GM04503 (cell line): ENCODE data around the gene NCBP2L.

Source experiments
- DNase-seq: peaks from one replicate; pipeline ENCODE4 v3.0.0-alpha.2; 2012; ENCODE audit warnings: low read depth

The NCBP2L gene

DNA sequence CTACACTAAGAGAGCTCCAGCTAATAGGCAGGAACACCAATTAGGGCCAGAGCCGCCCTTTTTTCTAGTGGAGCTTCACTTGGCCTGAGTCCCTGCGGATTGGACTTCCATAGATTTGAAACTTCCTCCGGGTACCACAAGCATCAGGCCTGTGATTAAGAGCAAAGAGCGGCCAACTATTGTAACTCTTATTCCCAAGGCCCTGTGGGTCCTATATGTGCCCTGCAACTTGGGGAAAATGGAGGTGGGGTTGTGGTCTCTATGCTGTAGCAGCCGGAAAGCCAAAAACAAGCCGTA is at the start of gene NCBP2L:
NCBP2L (plus strand) TSS at position 198 of the 297 bp plus-strand sequence. CDS start 16,488 bp downstream, outside the sequence.
- DNase-seq: no peak

DNA sequence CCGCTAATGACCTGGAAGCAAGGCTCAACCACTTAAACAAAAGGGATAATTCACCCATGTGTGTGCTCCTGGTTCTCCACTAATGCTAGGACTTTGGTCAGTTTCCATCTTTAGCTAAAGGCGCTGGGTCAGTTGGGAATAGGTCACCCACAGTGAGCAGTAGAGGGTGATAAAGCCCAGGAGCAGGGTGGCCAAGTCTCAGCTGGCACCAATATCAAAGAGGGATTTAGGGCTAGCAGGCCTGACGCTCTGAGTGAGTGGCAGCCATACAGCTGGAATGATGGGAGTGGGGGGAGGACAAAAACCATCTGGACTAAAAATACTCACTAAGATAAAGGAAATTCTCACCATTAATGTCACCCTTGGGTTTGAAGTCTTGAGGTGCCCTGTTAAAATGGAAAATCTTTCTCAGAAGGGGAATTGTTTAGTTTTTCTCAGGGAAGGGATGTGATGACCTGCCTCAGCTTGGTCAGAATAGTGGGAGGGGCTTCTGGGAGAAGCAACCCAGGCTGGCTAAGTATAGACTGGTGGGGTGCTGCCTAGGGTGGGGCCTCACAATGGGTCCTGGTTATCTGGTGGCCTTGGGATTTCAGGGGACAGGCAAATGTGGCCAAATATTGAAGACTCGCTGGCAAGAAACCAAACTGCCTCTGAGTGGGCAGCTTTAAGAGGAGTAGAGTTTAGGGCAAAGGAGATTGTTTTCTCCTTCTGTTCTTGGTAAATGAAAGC is 49.0 kb upstream of the NCBP2L start:
- DNase-seq: no peak

DNA sequence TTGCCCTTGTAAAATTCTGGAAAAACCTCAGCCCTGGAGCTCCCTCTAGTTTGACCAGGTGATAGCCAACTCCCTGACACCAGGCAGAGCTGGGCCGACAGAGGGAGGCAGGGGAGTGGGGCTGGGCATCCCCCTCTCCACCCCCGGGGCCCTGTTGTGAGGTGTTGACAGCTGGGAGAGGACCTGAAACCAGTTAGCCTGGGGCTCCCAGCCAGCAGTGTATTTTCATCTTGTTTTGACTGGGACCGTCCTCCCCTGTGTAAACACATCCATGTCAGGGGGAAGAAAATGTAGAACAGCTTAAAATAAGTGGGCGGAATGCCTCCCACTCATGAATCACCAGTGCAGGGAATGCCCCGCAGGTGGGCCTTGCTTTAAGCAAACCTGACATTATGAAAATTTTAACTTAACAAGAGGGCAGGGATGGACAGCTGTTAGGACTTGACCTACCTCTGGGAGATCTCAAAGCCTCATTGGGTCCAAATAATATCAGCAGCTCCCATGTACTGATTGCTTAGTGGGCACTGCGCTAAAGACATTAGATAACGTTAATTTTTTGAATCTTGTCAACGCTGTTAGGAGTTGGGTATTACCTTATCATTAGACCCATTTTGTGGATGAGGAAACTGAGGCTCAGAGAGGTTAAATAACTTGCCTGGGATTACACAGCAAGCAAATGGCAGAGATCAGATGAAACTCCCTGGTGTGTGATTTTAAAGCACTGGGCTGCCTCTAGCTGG is 47.8 kb upstream of the NCBP2L start:
- DNase-seq: no peak

DNA sequence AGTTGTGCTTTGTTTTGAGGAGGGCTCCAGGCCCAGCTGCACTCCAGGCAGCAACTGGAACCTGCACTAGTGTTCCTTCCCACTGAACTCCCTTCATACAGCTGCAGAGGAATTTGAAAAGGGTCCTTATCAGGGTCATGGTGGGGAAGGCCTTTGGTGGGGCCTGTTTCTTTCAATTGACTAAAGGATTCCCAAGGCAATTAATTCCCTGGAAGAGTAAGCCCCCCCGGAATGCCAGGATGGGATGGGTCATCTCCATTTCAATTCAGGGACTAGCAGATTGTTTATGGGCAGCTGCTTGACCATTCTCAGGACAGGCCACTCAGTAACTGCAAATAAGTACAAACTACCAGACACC is 47.3 kb upstream of the NCBP2L start:
- no peak for DNase-seq

DNA sequence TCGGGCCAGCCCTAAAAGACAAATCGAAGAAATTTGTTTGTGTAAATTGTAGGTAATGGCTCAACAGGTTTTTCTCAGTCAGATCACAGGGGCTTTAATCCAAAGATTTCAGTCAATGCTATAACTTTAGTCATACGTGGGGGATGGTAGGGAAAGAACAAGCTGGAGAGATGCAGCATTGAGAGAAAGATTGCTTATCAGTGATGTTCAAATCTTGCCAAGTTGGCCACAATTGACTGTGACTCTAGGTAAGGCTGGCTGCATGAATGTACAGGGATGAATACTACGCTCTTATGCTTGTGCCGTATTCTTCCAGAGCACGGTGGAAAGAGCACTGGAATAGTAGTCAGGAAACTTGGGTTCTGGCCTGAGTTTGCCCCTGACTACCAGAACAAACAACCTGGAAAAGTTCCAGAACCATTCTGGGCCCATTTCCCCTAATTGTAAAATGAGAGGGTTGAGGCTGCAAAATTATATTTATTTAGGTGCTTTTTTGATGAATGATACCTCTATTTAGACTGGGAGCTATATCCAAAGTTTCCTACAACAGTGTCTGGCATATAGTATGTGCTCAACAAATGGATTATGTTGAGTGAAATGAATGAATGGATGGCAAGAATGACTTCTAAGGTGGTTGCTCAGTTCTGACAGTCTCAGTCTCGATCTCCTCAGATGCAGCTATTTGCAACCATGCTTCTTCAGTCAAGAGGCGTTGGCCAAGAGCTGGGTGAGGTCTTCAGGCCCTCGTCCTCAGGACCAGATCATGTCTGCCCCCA is 46.4 kb upstream of the NCBP2L start:
- DNase-seq: no peak

DNA sequence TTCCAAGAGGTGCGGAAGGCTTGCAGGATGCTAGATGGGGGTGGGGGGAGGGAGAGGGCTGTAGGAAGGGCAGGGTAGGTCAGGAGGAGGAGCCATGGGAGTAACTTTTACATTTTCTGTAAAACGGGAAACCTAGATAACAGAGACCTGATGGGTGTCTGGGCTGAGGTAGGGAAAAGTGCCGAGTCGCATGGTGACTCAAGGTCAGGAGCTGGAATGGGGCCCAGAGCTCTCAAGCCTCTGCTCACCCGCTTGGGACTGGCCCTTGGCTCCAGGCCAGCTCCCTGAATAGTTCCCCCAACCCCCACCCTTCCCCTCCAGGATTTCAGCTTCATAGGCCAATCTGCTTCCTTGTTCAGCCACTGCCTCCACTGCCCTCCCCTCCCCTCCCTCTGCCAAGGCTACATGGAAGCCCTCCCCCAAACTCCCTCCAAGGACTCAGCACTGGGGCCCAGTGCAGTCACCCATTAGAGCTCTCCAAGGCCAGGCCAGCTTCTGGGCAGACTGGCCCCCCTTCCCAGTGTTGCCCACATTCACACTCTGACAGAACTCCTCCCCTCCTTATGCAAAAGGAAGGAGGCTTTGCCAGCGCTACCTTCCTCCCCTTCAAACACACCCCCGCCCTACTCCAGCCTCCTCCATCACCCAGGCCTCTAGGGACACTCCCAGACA is 45.6 kb upstream of the NCBP2L start:
- DNase-seq: no peak

DNA sequence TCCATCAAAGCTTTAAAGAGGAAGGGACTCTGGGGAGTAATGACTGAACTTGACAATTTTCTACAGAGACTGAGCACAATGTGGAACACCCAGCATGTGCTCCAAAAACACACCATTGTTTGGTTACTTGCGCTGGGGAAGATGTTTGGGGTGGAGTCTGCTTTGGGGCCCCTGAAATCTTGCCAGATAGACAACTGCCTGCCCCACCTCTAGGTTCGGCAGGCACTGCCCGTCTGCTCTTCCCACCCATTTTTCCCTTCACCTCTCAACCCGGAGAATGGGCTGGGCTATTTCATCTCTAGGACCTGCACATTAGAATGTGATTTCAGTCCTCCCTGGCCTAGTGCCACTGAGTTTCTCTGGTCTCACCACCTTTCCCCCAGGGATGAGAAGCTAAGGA is 43.8 kb upstream of the NCBP2L start:
- no peak for DNase-seq

DNA sequence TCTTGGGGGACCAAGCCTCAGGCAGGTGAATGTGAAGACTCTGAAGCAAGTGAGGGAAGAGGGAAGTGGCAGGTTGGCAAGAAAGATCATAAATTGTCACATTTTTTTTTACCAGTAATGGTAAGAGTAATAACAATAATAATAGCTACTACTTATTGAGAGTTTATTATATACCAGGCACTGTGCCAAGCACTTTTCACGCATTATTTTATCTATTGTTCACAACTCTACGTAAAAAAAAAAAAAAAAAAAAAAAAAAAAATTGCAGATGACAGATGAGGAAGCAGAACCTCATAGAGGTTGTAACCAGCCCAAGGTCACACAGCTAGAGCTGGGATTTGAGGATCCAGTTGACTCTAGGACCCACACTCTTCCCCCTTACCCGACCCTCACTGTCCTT is 42.9 kb upstream of the NCBP2L start:
- DNase-seq: no peak

DNA sequence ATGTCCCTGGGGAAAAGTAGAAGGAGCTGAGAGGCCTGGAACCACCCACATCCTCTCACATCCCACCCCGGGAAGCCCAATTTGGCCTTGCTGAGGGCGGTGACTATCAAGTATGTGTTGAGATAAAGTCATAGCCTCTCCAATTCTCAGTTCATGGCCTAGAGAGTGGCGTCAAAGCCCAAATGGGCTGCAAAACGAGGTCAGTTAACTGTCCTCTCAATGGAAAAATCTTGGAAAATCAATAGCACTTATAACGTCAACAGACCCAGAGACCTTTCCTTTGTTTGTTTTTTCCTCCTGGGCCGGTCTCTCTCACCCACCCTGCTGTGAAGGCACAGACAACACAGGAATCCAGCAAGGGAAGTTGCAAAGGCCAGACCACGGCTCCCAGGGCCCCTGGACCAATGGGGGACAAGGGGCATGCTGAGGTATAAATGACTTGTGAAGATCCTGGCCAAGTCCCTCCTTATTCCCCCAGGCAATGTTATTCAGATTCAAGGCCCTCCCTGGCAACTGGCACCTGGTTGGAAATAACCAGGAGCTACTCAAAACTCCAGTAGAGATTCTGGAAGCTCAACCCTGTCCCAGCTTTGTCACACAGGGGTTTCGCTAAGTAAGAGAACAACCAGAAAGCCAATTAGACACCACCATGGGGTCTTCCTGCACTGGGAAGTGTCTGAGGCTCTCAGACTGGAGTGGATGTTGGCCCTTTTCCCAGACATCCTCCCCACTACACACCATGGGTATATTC is 40.6 kb upstream of the NCBP2L start:
- DNase-seq: no peak

DNA sequence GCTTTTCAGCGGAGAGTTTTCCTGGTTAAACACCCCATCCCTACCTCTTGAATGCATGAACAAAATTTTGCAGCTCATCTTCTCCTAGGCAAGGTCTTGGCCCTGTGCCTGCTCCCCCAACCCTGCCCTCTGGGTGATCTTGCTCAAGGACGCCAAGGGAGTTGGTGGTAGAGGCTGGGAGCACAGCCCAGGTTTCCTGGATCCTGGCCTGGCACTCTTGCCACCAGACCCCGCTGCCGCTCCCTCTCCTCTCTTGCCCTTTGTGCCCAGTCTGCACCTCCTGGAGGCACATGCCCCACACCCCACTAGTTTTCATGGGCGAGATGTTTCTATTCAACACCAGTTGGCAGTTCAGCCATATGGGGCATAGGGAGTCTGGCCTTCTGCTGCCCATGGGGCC is 39.3 kb upstream of the NCBP2L start:
- DNase-seq: no peak

DNA sequence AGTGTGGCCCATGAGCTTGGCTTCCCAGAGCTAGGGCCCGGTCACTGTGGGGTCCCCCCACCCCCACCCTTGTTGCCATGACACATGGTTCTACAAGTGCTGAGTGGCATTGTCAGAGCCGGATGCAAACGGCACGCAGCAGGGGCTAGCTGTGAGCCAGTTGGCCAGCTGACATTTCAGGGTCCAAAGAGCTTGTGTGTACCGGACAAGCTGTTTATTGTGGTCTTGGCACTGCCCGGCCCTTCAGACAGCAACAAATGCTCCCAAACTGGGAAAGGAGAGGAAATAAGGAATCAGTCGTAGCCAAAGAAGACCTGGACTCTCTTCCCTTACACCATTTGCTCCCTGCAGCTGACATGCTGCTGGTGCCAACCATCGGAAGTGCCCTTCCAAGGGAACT is 38.8 kb upstream of the NCBP2L start:
- DNase-seq: no peak

DNA sequence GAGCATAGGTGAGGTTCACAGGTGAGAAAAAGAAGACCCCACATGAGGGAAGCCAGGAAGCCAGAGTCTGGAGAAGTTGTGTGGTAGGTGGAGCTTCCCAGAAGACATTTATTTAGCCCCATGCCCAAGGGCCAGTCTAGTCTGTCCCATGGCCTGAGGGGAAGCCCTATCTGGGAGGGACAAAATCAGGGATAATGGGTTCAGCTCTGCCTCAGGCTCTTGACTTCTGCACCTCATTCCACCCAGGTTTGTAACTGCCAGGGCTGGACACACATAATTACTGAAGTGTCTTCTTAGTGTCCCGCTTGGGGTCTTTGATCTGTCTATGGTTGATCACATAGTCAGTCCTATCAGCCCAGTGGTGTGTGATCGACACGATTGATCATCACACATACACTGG is 38.0 kb upstream of the NCBP2L start:
- DNase-seq: no peak

DNA sequence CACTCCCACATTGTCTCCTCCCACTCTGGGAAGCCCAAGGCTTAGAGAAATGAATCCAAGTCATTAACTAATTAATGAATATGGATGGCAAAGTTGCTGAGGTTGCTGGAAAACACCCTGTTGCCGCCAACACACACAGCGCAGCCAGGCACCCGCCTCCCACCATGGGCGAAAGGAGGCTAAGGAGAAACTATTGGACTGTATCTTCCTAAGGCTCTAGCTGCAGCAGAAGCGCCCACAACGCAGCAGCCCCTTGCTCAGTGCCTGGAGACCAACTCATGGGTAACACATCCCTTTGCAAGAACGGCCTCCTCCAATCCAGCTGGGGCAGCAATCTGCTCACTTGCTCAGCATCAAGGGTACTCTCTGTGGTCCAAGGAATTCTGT is 36.1 kb upstream of the NCBP2L start:
- no peak for DNase-seq

DNA sequence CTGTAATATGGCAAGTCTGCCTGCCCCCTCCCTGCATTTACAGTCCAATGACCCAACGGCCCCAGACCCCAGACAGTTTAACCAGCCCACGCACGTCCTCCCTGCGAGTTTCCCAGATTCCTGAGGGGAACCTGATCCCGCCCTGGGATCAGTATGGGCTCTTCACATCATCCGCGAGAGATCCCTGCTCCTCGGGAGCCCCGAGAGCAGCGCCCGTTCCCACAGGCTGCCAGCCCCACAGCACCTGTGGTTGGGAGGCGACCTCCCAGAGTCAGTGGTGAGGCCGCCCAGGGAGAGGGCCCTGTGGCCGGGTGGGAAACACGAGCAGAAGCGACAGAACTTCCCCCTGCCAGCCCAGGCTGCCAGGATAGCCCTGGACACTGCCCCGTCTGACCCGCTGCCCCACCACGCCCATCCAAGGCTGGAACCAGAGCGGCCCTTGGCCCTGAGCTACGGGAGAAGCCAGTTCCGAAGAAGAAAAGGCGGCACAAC is 34.8 kb upstream of the NCBP2L start:
- no peak for DNase-seq

DNA sequence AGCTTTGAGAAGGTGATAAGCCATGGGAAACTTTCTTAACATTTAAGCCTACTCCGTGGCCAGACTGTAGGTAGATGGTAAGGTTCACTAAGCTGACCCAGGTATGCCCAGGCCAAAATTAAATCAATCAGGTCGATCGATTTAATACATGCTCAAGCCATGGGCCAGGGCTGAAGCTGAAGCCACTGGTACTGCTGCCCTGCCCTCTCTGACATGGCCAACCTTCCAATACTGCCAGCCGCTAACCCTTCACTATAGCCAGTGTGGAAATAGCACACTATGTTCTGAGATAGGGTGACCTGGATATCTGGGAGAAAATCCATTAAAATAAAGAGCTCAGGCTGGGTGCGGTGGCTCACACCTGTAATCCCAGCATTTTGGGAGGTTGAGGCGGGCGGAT is 33.5 kb upstream of the NCBP2L start:
- no peak for DNase-seq

DNA sequence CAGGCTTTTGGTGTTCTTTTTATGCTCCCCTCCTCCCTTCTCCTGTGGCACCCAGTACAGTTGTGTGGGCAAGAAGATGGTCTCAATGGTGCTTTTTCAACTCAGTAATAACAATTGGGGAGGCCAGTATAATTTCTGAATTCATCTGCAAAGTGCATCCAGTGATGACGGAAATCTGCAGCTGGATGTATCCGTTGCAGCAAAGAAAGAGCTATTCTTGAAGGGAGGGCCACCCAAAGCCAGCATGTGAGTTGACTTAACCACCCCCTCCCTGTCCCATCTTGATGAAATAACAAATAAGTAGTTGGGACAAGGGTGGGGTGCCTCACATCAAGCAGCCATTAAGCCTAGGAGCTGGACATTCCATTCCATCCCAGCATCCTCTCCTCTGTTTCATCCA is 32.7 kb upstream of the NCBP2L start:
- no peak for DNase-seq

DNA sequence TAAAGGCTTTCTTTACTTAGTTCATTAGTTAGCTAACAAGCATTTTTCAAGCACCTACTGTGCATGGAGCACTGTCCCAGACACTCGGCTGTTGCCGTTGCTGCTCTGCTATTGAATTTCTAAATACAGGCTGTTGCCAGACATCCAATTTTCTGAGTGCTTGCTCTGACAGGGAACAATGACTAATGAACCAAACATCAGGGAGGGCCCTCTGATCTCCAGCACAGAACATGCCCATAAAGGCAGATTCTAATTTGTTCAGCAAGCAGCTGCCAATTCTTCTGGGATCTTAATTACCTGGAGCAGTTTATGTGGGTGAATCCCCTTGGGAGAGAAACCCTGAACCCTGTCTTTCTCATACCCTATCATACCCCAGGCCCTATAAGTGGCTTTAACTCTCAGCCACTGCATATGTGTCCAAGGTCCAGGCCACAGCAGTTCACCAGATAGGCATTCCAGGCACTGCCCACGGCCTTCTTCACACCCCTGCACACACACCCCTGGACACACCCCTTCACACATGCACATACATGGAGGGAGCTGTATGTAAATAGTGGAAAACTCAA is 29.9 kb upstream of the NCBP2L start:
- no peak for DNase-seq

DNA sequence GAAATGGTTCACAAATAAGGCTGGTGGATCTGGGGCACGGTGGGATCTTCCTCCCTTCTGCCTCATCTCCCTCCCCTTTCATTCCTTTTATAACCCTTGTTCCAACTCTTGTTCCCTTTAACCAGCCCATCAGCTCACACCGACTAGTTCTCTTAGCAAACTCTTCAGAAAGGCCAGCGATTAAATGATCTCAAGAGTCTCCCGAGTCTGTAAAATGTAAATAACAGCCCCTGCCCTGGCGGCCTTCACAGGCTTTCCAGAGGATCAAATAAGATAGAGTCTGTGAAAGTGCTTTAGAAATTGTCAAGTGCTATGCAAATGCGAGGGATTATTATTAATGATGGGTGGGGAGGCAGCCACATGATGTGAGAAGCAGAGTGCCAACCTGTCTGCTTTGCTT is 29.0 kb upstream of the NCBP2L start:
- DNase-seq: no peak

DNA sequence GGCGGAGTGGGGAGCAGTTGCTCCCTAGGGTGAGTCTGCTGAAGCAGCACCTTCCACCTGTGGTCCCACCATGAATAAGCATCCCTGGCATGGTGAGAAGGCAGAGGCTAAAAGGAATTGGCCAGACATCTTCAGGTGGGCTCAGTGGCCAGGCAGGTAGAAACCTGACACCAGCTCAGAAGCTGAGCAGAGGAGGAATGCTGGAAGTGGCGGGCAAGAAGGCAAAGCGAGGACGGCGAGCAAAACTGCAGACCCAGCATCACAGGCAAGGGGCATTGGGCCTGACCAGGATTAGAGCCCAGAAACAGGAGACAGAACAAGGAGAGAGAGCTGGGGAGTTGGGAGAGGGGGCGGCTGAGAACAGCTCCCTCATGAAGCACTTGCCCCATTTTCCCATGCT is 27.3 kb upstream of the NCBP2L start:
- no peak for DNase-seq

DNA sequence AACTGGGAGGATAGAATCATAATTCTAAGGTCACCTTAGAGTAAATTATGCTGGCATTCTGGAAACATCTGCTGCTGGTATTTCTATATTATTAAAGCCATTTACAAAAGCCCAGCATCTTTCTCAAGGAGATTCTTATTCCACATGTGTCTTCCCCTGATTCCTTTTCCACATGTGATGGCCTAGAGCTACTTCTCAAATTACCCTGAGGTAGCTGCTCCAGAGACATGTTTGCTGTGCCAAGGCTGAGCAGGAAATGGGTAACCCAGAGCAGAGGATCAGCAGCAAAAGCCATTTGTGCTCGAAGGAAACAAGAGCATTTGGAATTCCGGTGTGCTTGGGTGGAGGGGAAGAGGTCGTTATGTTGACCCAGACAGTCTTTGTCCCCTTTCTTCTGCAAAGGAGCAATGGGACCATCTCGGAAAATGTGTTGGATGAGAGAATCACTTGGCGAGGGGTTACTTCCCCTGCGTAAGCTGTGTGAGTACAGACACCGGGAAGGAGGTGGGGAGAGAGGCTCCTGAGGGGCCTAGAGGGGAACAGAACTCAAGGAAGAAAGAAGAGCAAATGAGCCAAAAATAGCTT is 26.6 kb upstream of the NCBP2L start:
- DNase-seq: no peak

DNA sequence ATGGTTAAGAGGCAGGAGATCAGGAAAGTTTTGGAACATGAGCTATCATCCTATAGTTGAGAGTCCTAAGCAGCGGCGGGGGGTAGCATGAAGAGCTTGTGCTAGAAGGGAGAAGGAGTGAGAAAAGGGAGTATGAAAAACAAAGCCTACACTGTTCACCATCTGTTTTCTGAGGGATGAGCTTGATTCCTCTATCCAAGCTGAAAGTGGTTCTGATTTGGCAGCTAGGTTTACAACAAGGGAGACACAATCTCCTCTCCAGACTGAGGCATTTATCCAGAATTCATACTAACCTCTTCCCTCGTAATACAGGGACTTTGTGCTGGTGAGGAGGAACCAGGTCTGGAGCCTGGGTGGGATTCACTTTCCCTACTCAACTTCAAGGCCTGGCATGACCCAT is 25.5 kb upstream of the NCBP2L start:
- no peak for DNase-seq
